ENCODE results near the gene ADAMTS3. TPM values are rescaled to one million over a fixed set of nuclear protein-coding genes. Genes with fewer than 3 reads are reported as not detected.

The ADAMTS3 gene
- polyA plus RNA-seq, 1 donor from 2014 or later = 0.20 TPM

DNA sequence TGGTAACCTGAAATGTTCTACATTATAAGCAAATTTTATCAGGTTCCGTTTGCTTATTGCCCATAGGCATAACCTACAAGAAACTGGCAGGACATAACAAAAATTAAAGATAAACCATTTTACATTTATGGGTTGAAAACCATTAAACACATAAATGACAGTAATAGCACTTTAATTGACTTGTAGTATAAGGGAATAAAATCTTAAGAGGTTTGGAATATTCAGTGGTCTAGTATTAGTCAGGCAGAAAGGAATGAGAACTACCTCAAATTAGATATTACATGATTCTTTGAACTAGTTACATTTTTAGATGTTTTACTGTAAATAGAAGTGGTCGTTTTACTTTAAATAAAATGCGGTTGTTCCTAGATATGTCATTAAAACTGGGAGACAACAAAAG is 111.9 kb downstream of the ADAMTS3 start:
- H3F3A ChIP-seq (ENCODE audit: insufficient read depth, low read length, poor library complexity, severe bottlenecking) = no peaks in the 10 kb centered on the region
- H3K9me3 ChIP-seq (ENCODE audit: low read length) = no peaks in the 10 kb centered on the region
- no peaks in the 10 kb centered on the region for H3K79me2 ChIP-seq (replicated peaks; ENCODE audit: insufficient read depth, low read length)
- H3K9me2 ChIP-seq (ENCODE audit: insufficient read depth, low read length) = no peaks in the 10 kb centered on the region
- H3K27me3 ChIP-seq (ENCODE audit: insufficient read depth, low read depth, low read length) = no peaks in the 10 kb centered on the region
- TF ChIP-seq TAF1 (IDR thresholded peaks at IDR 0.05; ENCODE audit: low read depth) = no peak
- no peak for TF ChIP-seq EP300 (conservative IDR thresholded peaks at IDR 0.05; ENCODE audit: poor library complexity, severe bottlenecking)
- no peak for TF ChIP-seq POLR2AphosphoS5 (IDR thresholded peaks at IDR 0.05)
- TF ChIP-seq, protein P1, sequence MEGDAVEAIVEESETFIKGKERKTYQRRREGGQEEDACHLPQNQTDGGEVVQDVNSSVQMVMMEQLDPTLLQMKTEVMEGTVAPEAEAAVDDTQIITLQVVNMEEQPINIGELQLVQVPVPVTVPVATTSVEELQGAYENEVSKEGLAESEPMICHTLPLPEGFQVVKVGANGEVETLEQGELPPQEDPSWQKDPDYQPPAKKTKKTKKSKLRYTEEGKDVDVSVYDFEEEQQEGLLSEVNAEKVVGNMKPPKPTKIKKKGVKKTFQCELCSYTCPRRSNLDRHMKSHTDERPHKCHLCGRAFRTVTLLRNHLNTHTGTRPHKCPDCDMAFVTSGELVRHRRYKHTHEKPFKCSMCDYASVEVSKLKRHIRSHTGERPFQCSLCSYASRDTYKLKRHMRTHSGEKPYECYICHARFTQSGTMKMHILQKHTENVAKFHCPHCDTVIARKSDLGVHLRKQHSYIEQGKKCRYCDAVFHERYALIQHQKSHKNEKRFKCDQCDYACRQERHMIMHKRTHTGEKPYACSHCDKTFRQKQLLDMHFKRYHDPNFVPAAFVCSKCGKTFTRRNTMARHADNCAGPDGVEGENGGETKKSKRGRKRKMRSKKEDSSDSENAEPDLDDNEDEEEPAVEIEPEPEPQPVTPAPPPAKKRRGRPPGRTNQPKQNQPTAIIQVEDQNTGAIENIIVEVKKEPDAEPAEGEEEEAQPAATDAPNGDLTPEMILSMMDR (IDR thresholded peaks at IDR 0.05; ENCODE audit: poor library complexity, severe bottlenecking) = no peak
- TF ChIP-seq RAD21 (conservative IDR thresholded peaks at IDR 0.05) = no peak
- TF ChIP-seq MXI1 (conservative IDR thresholded peaks at IDR 0.05; ENCODE audit: poor library complexity, severe bottlenecking) = no peak
- no peak for TF ChIP-seq EZH2 (IDR thresholded peaks at IDR 0.05; ENCODE audit: borderline replicate concordance, insufficient read depth, low read length, poor library complexity, severe bottlenecking)
- no peak for TF ChIP-seq SMC3 (conservative IDR thresholded peaks at IDR 0.05; ENCODE audit: poor library complexity)
- TF ChIP-seq, protein P2, sequence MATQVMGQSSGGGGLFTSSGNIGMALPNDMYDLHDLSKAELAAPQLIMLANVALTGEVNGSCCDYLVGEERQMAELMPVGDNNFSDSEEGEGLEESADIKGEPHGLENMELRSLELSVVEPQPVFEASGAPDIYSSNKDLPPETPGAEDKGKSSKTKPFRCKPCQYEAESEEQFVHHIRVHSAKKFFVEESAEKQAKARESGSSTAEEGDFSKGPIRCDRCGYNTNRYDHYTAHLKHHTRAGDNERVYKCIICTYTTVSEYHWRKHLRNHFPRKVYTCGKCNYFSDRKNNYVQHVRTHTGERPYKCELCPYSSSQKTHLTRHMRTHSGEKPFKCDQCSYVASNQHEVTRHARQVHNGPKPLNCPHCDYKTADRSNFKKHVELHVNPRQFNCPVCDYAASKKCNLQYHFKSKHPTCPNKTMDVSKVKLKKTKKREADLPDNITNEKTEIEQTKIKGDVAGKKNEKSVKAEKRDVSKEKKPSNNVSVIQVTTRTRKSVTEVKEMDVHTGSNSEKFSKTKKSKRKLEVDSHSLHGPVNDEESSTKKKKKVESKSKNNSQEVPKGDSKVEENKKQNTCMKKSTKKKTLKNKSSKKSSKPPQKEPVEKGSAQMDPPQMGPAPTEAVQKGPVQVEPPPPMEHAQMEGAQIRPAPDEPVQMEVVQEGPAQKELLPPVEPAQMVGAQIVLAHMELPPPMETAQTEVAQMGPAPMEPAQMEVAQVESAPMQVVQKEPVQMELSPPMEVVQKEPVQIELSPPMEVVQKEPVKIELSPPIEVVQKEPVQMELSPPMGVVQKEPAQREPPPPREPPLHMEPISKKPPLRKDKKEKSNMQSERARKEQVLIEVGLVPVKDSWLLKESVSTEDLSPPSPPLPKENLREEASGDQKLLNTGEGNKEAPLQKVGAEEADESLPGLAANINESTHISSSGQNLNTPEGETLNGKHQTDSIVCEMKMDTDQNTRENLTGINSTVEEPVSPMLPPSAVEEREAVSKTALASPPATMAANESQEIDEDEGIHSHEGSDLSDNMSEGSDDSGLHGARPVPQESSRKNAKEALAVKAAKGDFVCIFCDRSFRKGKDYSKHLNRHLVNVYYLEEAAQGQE (IDR thresholded peaks at IDR 0.05; ENCODE audit: borderline replicate concordance) = no peak
- H3K4me3 ChIP-seq (ENCODE audit: low read length) = no peak overlapping the region
- no peak overlapping the region for H3K27ac ChIP-seq (ENCODE audit: low read length)
- H2AFZ ChIP-seq (ENCODE audit: low read depth, low read length) = no peak overlapping the region
- no peaks in the 10 kb centered on the region for H3K36me3 ChIP-seq (ENCODE audit: insufficient read depth, low read length)
- no peaks in the 10 kb centered on the region for H4K20me1 ChIP-seq (ENCODE audit: insufficient read depth)
- H3K4me2 ChIP-seq (ENCODE audit: low read length) = no peak overlapping the region
- no peak overlapping the region for H3K9ac ChIP-seq (ENCODE audit: low read length)

DNA sequence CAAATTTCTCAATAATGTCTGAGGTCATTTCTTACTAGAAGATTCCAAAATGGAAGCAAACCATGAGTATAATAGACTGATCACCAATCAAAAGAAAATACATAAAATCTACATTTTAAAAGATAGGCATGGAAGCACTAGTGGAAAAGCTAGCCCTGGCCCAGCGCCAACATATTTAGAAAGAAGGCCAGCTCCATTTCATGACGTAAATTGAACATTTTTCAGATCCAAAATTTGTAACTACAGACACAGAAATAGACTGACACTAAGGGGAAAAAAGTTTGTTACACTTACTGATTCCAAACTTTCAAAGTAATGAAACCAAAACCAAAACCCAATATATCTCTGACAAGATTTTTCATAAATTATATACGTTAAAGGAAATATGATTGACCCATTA is 117.7 kb downstream of the ADAMTS3 start:
- Histone ChIP-seq H2AFZ (ENCODE audit: low read depth, low read length) (no peak overlapping the region), H3K79me2 (replicated peaks; ENCODE audit: insufficient read depth, low read length) (no peaks in the 10 kb centered on the region), H3K9me2 (ENCODE audit: insufficient read depth, low read length) (no peaks in the 10 kb centered on the region), H3K36me3 (ENCODE audit: insufficient read depth, low read length) (no peaks in the 10 kb centered on the region), H3K27me3 (ENCODE audit: insufficient read depth, low read depth, low read length) (no peaks in the 10 kb centered on the region), H4K20me1 (ENCODE audit: insufficient read depth) (no peaks in the 10 kb centered on the region), H3K4me3 (ENCODE audit: low read length) (no peak overlapping the region), H3K4me2 (ENCODE audit: low read length) (no peak overlapping the region), H3K27ac (ENCODE audit: low read length) (no peak overlapping the region), H3K9ac (ENCODE audit: low read length) (no peak overlapping the region), H3F3A (ENCODE audit: insufficient read depth, low read length, poor library complexity, severe bottlenecking) (no peaks in the 10 kb centered on the region), H3K9me3 (ENCODE audit: low read length) (no peaks in the 10 kb centered on the region)
- TF ChIP-seq, protein P1 (IDR thresholded peaks at IDR 0.05; ENCODE audit: poor library complexity, severe bottlenecking) = no peak
- no peak for TF ChIP-seq POLR2AphosphoS5 (IDR thresholded peaks at IDR 0.05)
- TF ChIP-seq TAF1 (IDR thresholded peaks at IDR 0.05; ENCODE audit: low read depth) = no peak
- TF ChIP-seq MXI1 (conservative IDR thresholded peaks at IDR 0.05; ENCODE audit: poor library complexity, severe bottlenecking) = no peak
- TF ChIP-seq, protein P2 (IDR thresholded peaks at IDR 0.05; ENCODE audit: borderline replicate concordance) = no peak
- TF ChIP-seq RAD21 (conservative IDR thresholded peaks at IDR 0.05) = no peak
- TF ChIP-seq EZH2 (IDR thresholded peaks at IDR 0.05; ENCODE audit: borderline replicate concordance, insufficient read depth, low read length, poor library complexity, severe bottlenecking) = no peak
- TF ChIP-seq SMC3 (conservative IDR thresholded peaks at IDR 0.05; ENCODE audit: poor library complexity) = no peak
- TF ChIP-seq EP300 (conservative IDR thresholded peaks at IDR 0.05; ENCODE audit: poor library complexity, severe bottlenecking) = no peak
